GM23338 (cell line): Measurements from ENCODE around the gene SLC12A3.

Experiments
- EZH2 ChIP-seq: fragments of 200-600 bp; sonication (generic); IDR thresholded peaks from one replicate; pipeline ENCODE4 v1.8.0; 2017; ENCODE audit warnings: antibody characterized with exemption, mild to moderate bottlenecking, low read depth; ENCODE audit not compliant: unreplicated experiment
- JUNB ChIP-seq: IDR thresholded peaks from one replicate; pipeline ENCODE4 v1.6.1; 2016; ENCODE audit warnings: antibody characterized with exemption; ENCODE audit not compliant: unreplicated experiment
- TF ChIP-seq, protein P1 (sequence below), 2 experiments: fragments of 200-600 bp in 1 of 2; sonication (generic) in 1 of 2; conservative IDR thresholded peaks; 2 replicates each; pipeline versions ENCODE4 v1.5.1 to v1.6.1; 2016 to 2017; ENCODE audit warnings: antibody characterized with exemption in 2 of 2, low read depth in 2 of 2, mild to moderate bottlenecking in 2 of 2, moderate library complexity in 1 of 2

DNA sequence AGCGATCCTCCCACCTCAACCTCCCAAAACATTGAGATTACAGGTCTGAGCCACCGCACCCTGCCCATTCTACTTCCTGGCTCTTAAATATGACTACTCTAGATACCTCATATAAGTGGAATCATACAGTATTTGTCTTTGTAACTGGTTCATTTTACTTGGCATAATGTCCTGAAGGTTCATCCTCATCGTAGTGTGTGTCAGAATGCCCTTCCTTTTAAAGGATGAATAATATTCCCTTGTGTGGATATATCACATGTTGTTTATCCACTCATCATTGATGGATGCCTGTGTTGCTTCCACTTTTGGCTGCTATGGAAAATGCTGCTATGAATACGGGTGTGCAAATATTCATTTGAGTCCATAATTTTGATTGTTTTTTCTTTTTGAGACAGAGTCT, 91.1 kb downstream of the SLC12A3 start:
- TF ChIP-seq, protein P1, sequence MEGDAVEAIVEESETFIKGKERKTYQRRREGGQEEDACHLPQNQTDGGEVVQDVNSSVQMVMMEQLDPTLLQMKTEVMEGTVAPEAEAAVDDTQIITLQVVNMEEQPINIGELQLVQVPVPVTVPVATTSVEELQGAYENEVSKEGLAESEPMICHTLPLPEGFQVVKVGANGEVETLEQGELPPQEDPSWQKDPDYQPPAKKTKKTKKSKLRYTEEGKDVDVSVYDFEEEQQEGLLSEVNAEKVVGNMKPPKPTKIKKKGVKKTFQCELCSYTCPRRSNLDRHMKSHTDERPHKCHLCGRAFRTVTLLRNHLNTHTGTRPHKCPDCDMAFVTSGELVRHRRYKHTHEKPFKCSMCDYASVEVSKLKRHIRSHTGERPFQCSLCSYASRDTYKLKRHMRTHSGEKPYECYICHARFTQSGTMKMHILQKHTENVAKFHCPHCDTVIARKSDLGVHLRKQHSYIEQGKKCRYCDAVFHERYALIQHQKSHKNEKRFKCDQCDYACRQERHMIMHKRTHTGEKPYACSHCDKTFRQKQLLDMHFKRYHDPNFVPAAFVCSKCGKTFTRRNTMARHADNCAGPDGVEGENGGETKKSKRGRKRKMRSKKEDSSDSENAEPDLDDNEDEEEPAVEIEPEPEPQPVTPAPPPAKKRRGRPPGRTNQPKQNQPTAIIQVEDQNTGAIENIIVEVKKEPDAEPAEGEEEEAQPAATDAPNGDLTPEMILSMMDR (conservative IDR thresholded peaks at IDR 0.05; ENCODE audit: low read depth in 2 of 2) = no peak
- TF ChIP-seq JUNB (no peak), EZH2 (no peak)
